AG10803 (cell line): ENCODE results near the gene ADARB1.

Experiments
- DNase-seq: peaks from one replicate; pipeline ENCODE4 v3.0.0; 2010; ENCODE audit warnings: low read depth
- H3K4me3 ChIP-seq: 2 replicates; pipeline ENCODE4 v1.5.1; 2011; ENCODE audit warnings: mild to moderate bottlenecking, low read length, control low read depth
- TF ChIP-seq, protein P1 (sequence below): conservative IDR thresholded peaks from 2 replicates; pipeline ENCODE4 v1.5.1; 2011; ENCODE audit warnings: mild to moderate bottlenecking, low read length, control low read depth, inconsistent platforms

Gene ADARB1

DNA sequence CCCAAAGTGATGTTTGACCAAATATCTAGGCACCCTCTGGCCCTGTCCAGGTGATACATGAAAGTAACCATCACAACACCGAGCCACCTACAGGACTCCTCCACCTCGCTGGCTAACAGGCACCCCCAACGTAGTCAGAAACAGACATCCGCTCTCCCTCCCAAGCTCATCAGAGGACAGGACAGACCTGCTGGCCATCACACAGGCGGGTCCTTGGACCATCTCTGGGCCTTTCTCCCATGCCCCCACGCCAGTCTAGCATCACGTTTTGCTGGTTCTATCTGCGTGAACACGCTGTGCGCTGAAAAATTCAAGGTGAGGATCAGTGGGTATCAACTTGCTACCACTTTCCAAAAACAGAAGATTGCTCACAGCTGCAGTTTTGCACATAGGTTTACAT is 21.4 kb upstream of the ADARB1 start:
- H3K4me3 ChIP-seq, result no peak overlapping the region
- TF ChIP-seq, protein P1, sequence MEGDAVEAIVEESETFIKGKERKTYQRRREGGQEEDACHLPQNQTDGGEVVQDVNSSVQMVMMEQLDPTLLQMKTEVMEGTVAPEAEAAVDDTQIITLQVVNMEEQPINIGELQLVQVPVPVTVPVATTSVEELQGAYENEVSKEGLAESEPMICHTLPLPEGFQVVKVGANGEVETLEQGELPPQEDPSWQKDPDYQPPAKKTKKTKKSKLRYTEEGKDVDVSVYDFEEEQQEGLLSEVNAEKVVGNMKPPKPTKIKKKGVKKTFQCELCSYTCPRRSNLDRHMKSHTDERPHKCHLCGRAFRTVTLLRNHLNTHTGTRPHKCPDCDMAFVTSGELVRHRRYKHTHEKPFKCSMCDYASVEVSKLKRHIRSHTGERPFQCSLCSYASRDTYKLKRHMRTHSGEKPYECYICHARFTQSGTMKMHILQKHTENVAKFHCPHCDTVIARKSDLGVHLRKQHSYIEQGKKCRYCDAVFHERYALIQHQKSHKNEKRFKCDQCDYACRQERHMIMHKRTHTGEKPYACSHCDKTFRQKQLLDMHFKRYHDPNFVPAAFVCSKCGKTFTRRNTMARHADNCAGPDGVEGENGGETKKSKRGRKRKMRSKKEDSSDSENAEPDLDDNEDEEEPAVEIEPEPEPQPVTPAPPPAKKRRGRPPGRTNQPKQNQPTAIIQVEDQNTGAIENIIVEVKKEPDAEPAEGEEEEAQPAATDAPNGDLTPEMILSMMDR, result no peak

DNA sequence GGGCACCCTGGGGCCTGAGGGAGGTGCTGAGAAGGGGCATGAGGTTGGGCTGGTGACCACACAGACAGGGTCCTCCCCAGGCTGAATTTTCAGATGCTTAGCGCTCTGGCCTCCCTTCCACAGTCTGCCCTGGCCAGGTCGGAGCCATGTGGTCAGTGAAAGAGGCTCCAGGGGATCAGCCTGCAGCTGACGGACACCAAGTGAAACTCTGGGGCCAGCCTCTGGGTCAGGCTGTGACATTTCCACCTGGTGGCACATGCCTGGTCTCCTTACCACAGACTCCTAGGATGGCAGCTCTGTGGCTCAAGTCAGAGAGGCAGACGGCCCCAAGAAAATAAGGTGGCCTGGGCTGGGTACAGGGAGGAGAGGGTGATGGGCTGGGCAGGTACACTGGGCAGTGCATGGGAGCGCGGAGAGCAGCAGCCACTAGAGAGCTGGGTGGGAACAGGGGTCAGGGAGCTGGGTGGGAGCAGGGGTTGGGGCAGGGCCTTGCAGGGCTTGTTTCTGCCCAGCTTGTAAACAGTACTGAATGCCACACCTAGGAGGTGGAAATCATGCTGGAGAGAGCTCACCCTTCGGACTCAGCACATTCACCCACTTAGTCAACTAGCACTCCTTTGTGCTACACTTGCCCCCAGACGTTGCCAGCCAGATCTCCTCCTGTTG is 20.7 kb upstream of the ADARB1 start:
- no peak for DNase-seq
- no peak overlapping the region for H3K4me3 ChIP-seq
- TF ChIP-seq, protein P1, result no peak

More for the DNA sequence above, 21.4 kb upstream of the ADARB1 start:
- no peak for DNase-seq

DNA sequence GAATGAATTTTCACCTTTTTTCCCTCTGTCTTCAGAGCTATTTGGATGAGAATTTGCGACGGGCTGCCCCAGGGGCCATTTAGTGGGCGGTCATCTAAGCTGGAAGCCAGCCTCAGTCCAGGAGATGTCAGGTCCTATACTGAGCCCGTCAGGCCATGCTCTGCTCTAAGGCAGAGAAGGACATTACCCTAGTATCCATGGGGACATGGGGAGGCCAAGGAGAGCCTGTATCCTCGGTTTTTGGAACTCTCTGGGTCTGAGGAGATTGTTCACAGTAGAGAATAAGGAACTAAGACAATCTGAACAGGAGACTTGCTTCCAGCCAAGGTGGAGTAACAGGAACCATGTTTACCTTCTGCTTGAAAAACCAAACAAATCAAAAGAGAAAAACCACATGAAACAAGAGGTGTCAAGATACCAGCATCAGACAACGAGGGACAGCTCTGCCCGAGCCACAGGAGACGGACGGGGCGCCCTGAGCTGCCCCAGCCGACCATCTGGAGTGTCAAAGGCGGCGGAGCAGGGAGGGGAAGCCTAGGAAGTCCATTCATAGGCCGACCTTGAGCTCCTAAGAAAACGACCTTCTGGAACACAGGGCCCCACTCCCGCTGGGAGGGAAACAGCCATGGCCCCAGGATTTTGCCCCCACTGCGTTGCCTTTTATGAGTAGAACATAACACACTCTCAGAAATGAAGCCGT is 20.0 kb upstream of the ADARB1 start:
- TF ChIP-seq, protein P1, result no peak
- no peak overlapping the region for H3K4me3 ChIP-seq
- DNase-seq, result no peak

DNA sequence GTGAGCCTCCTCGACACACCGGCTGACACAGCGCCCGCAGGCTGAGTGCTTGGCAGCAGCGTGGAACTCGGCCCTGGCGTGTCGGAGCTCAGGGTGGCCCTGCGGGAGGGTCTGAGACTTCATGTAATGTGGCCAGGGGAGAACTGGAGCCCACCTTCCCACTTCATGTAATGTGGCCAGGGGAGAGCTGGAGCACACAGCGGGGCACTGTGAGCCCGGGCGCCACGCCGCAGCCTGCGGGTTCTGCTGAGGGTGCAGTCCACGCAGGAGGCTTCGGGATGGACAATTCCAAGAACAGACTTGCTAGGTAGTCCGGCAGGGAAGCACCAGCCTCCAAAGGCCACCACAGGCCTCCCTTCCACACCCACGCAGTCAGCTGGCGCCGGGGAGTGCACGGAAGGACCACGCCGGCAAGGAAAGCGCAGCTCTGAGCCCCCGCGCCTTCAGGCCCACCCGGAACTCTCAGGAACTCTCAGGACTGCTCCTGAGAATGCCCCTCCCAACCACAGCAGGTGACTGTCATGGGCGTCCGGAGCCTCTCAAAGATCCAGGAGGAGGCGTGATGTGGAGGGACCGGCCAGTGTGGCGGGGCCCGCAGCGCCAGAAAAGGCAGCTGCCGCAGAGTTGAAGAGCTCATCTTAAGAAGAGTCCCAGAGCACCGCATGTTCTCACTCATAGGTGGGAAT is 19.3 kb upstream of the ADARB1 start:
- DNase-seq, result no peak
- no peak overlapping the region for H3K4me3 ChIP-seq

DNA sequence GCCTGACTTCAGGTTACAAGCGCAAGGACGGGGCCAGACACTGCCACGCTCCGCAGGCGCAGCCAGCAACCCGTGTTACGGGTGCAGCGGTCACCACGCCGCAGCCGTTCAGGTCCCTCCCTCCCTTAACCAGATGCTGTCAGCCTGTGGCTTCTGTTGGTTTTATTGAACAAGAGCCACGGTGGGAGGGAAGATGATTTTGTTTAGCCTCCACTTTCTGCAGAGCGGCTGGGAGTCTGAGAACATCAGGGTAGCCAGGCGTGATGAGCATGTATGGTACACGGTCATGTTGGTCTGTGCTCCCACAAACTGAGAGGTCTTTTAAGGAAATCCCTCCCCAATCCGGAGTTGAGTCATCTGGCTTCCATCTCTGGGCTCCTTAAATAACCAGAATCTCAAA is 18.5 kb upstream of the ADARB1 start:
- TF ChIP-seq, protein P1, result no peak
- H3K4me3 ChIP-seq, result no peak overlapping the region
- peak; percentile 76 for DNase-seq

More for the DNA sequence above, 19.3 kb upstream of the ADARB1 start:
- TF ChIP-seq, protein P1, result no peak

DNA sequence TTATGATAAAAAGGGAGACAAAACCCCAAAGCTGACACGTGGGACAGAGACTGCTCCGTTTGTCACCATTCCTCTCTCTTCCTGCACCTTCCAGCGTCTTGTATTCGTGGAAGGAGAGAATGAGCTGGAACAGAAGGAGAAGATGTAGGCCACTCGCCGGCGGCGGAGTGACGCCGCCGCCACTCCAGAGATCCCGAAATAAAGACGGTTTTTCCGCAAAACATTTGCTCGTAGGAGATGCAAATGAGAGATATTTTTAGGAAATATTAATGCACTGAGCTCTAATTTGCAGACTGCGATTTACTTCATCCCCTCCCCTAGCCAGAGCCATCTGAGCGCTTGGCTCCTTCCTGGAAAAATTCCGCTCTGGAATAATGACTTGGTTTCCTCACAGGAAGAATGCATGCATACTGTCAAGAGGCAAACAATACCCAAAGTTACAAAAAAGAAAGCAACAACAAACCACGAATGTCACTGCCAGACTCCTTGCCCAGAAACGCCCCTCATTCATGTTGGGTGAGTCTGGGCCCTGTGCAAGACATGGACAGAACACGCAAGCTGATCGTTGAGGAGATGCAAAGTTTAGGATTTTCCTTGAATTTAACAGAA is 18.0 kb upstream of the ADARB1 start:
- peak; percentile 32 for DNase-seq
- TF ChIP-seq, protein P1, result no peak
- H3K4me3 ChIP-seq, result no peak overlapping the region
